Measurements from ENCODE around the gene TOP3B. TPM values are rescaled to one million over a fixed set of nuclear protein-coding genes. Genes with fewer than 3 reads are reported as not detected.
A peak's percentile ranks its signal among the peaks of the same experiment; 100 is the strongest.

Gene TOP3B
- total and polyA plus RNA-seq, 9 of the 15 experiments (the other 6 are each of a cell fraction or from before 2014, with no cell fraction given), result 3.0 to 188 (median 112) TPM

DNA sequence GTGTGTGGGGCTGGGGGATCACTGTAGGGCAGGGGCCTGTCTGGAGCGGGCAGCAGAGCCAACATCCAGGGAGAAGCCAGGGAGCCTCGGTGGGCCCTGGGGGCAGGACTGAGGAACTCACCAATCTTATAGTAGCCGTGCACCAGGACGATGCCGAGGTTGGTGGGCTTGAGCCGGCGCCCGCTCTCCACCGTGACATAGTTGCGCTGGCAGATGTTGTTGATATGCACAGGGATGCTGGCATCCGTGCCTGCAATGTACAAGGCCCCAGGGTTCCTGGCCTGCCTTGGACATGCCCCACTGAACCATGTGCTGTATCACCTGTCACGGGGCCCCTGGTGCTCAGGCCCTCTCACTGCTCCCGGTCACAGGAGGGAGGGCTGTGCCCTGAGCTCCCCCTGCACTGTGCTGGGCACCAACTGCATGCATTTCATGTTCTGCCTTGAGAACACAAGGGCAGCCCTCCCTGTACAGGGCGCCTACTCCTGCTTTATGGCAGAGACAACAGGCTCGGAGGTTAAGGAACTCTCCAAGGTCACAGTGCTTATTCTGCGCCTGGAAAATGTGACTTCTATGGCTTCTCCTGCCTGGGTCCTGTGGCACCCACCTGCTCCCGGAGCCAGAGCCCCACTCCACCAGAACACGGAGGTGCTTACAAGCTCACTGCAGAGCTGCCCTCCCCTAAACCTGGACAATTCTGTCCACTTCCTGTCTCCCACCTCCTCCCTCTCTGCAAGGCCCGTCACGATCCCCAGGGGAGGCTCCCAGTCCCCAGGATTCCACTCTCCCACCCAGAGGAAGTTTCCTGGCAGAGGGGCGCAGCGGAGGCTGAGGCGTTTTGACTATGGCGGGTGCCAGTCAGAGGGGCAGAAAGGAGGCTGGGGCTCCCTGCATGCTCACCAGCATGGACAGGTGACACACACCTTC lies 22.1 kb downstream of the TOP3B start (continued):
- TF ChIP-seq, protein P1, sequence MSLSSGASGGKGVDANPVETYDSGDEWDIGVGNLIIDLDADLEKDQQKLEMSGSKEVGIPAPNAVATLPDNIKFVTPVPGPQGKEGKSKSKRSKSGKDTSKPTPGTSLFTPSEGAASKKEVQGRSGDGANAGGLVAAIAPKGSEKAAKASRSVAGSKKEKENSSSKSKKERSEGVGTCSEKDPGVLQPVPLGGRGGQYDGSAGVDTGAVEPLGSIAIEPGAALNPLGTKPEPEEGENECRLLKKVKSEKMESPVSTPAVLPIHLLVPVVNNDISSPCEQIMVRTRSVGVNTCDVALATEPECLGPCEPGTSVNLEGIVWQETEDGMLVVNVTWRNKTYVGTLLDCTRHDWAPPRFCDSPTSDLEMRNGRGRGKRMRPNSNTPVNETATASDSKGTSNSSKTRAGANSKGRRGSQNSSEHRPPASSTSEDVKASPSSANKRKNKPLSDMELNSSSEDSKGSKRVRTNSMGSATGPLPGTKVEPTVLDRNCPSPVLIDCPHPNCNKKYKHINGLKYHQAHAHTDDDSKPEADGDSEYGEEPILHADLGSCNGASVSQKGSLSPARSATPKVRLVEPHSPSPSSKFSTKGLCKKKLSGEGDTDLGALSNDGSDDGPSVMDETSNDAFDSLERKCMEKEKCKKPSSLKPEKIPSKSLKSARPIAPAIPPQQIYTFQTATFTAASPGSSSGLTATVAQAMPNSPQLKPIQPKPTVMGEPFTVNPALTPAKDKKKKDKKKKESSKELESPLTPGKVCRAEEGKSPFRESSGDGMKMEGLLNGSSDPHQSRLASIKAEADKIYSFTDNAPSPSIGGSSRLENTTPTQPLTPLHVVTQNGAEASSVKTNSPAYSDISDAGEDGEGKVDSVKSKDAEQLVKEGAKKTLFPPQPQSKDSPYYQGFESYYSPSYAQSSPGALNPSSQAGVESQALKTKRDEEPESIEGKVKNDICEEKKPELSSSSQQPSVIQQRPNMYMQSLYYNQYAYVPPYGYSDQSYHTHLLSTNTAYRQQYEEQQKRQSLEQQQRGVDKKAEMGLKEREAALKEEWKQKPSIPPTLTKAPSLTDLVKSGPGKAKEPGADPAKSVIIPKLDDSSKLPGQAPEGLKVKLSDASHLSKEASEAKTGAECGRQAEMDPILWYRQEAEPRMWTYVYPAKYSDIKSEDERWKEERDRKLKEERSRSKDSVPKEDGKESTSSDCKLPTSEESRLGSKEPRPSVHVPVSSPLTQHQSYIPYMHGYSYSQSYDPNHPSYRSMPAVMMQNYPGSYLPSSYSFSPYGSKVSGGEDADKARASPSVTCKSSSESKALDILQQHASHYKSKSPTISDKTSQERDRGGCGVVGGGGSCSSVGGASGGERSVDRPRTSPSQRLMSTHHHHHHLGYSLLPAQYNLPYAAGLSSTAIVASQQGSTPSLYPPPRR (CRISPR knock-in tag; IDR thresholded peaks at IDR 0.05; ENCODE audit: borderline replicate concordance), result no peak
- TF ChIP-seq, protein P2, sequence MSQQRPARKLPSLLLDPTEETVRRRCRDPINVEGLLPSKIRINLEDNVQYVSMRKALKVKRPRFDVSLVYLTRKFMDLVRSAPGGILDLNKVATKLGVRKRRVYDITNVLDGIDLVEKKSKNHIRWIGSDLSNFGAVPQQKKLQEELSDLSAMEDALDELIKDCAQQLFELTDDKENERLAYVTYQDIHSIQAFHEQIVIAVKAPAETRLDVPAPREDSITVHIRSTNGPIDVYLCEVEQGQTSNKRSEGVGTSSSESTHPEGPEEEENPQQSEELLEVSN (IDR thresholded peaks at IDR 0.05; ENCODE audit: borderline replicate concordance in 1 of 2, extremely low read depth in 1 of 2, insufficient read depth in 1 of 2, insufficient read length in 1 of 2, low read depth in 1 of 2, low read length in 1 of 2, poor library complexity in 1 of 2, severe bottlenecking in 1 of 2), result no peak
- TF ChIP-seq ZNF140 (CRISPR knock-in tag; IDR thresholded peaks at IDR 0.05) (no peak), XRCC5 (IDR thresholded peaks at IDR 0.05; ENCODE audit: low read depth, low read length) (no peak), ZNF830 (CRISPR knock-in tag; IDR thresholded peaks at IDR 0.05) (peak; percentile 90; the same call in 1 of the 2 replicates), ESRRA (IDR thresholded peaks at IDR 0.05; ENCODE audit: borderline replicate concordance, low read depth) (peak; percentile 25; the same call in 1 of the 2 replicates), ZNF239 (CRISPR knock-in tag; IDR thresholded peaks at IDR 0.05) (no peak), U2AF1 (optimal IDR thresholded peaks at IDR 0.05; ENCODE audit: low read depth, low read length) (no peak), TRIM28 (IDR thresholded peaks at IDR 0.05) (no peak), NFYB (IDR thresholded peaks at IDR 0.05; ENCODE audit: extremely low read depth, insufficient read length) (no peak), MYC (IDR thresholded peaks at IDR 0.05; ENCODE audit: low read depth, low read length) (no peak), MYC (CRISPR knock-in tag; IDR thresholded peaks at IDR 0.05; ENCODE audit: borderline replicate concordance, low read depth) (peak; percentile 56; the same call in 1 of the 2 replicates), FOXP1 (CRISPR knock-in tag; IDR thresholded peaks at IDR 0.05) (no peak), ZFPM2 (CRISPR knock-in tag; IDR thresholded peaks at IDR 0.05) (no peak), FOXA3 (CRISPR knock-in tag; conservative IDR thresholded peaks at IDR 0.05 in 1 of 2, IDR thresholded peaks at IDR 0.05 in 1 of 2) (no peak)
- TF ChIP-seq, protein P3, sequence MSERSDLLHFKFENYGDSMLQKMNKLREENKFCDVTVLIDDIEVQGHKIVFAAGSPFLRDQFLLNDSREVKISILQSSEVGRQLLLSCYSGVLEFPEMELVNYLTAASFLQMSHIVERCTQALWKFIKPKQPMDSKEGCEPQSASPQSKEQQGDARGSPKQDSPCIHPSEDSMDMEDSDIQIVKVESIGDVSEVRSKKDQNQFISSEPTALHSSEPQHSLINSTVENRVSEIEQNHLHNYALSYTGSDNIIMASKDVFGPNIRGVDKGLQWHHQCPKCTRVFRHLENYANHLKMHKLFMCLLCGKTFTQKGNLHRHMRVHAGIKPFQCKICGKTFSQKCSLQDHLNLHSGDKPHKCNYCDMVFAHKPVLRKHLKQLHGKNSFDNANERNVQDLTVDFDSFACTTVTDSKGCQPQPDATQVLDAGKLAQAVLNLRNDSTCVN (CRISPR knock-in tag; IDR thresholded peaks at IDR 0.05), result 0 out of 2 replicates have a peak, but pooled peaks have one; percentile 14
- TF ChIP-seq, protein P4, sequence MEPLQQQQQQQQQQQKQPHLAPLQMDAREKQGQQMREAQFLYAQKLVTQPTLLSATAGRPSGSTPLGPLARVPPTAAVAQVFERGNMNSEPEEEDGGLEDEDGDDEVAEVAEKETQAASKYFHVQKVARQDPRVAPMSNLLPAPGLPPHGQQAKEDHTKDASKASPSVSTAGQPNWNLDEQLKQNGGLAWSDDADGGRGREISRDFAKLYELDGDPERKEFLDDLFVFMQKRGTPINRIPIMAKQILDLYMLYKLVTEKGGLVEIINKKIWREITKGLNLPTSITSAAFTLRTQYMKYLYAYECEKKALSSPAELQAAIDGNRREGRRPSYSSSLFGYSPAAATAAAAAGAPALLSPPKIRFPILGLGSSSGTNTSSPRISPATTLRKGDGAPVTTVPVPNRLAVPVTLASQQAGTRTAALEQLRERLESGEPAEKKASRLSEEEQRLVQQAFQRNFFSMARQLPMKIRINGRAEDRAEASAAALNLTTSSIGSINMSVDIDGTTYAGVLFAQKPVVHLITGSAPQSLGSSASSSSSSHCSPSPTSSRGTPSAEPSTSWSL (CRISPR knock-in tag; IDR thresholded peaks at IDR 0.05; ENCODE audit: borderline replicate concordance), result no peak
